ENCODE results near the gene TGFBR3. TPM values are rescaled to one million over a fixed set of nuclear protein-coding genes. Genes with fewer than 3 reads are reported as not detected.
"Not testable (repeated sequence)": the region's sequence is repeated elsewhere in the genome, so short reads cannot be mapped to it uniquely, and the experiment has no call there.

Gene TGFBR3
- total and polyA plus RNA-seq, 2 of the 4 experiments (the other 2 are of a cell fraction) = 3.0 to 11.3 TPM

- H2BK15ac ChIP-seq (ENCODE audit: low read depth, low read length); H3K9ac ChIP-seq (ENCODE audit: low read depth, low read length); H2AK5ac ChIP-seq (ENCODE audit: low read depth, low read length); H2BK5ac ChIP-seq (ENCODE audit: low read depth, low read length, poor library complexity, severe bottlenecking); H3K79me1 ChIP-seq (ENCODE audit: low read depth in 1 of 2, low read length in 2 of 2); H3K27ac ChIP-seq (ENCODE audit: insufficient read depth, low read length); H3K18ac ChIP-seq (ENCODE audit: low read depth, low read length); H3K23ac ChIP-seq (ENCODE audit: low read depth, low read length); DNase-seq; H2AFZ ChIP-seq (replicated peaks; ENCODE audit: low read length, poor library complexity); H3K14ac ChIP-seq (replicated peaks; ENCODE audit: low read depth, low read length); H4K5ac ChIP-seq (ENCODE audit: low read depth, low read length); in situ Hi-C loops (cut with MboI; ENCODE audit: low sequenced_read_pairs); H3K4ac ChIP-seq (ENCODE audit: low read depth, low read length); H2BK20ac ChIP-seq (ENCODE audit: low read depth, low read length); H4K8ac ChIP-seq (ENCODE audit: low read depth in 2 of 2, low read length in 2 of 2); H3K4me3 ChIP-seq (ENCODE audit: insufficient read depth, low read depth, low read length); H3K9me3 ChIP-seq (ENCODE audit: control insufficient read depth, insufficient read depth, low read length); ATAC-seq (ENCODE audit: low read depth); H4K20me1 ChIP-seq (ENCODE audit: insufficient read depth, low read length); H2BK120ac ChIP-seq (ENCODE audit: low read depth, low read length); H3K4me2 ChIP-seq (ENCODE audit: low read depth, low read length); dilution Hi-C loops (cut with HindIII; ENCODE audit: low sequenced_read_pairs, unreplicated experiment); H3K9me1 ChIP-seq (ENCODE audit: insufficient read depth, low read length); BruUV-seq (replicated peaks); H2AK9ac ChIP-seq (replicated peaks; ENCODE audit: low read depth, low read length, poor library complexity); CTCF ChIA-PET; H3K27me3 ChIP-seq (ENCODE audit: control insufficient read depth, insufficient read depth, low read length); intact Hi-C loops (cut with micrococcal nuclease); POLR2A ChIA-PET (ENCODE audit: unreplicated experiment); H3K4me1 ChIP-seq (ENCODE audit: control insufficient read depth, insufficient read depth, low read length); H3K36me3 ChIP-seq (ENCODE audit: control insufficient read depth, insufficient read depth, low read length); H4K91ac ChIP-seq (ENCODE audit: insufficient read depth, low read depth, low read length); H3K56ac ChIP-seq (ENCODE audit: extremely low read depth, insufficient read depth, low read length): not testable (repeated sequence)
- WGBS, 2 experiments (ENCODE audit: extremely low coverage in 2 of 2, insufficient read length in 1 of 2) = no CpG with 5 or more reads among the region's 5 CpGs
Measured at GRCh38 chr1:91666651-91667050, 219.3 kb downstream of the TGFBR3 start.
